Urinary bladder (tissue), 4 donors: Measurements from ENCODE around the gene TTLL8. TPM values are rescaled to one million over a fixed set of nuclear protein-coding genes. Genes with fewer than 3 reads are reported as not detected.

Source experiments
- DNase-seq: peaks from one replicate; pipeline ENCODE4 v3.0.0-alpha.2; 2015; ENCODE audit errors: extremely low spot score
- H3K27ac ChIP-seq: one replicate; pipeline ENCODE4 v1.5.1; 2013; ENCODE audit warnings: low read depth, mild to moderate bottlenecking, moderate library complexity
- H3K36me3 ChIP-seq: one replicate; pipeline ENCODE4 v1.6.1; 2013; ENCODE audit warnings: mild to moderate bottlenecking, moderate library complexity; ENCODE audit not compliant: insufficient read depth
- H3K4me1 ChIP-seq: one replicate; pipeline ENCODE4 v1.6.1; 2013; ENCODE audit warnings: mild to moderate bottlenecking, moderate library complexity; ENCODE audit not compliant: insufficient read depth
- H3K4me3 ChIP-seq: one replicate; pipeline ENCODE4 v1.5.1; 2013; ENCODE audit warnings: low read depth, low read length
- WGBS: extraction: QIAGEN DNeasy Blood & Tissue Kit; methylation state at CpG from one replicate; pipeline ENCODE4 v1.1.7; 2013; 5-methylcytosine and 5-hydroxymethylcytosine counted together
- polyA plus RNA-seq: library from polyadenylated mRNA; stranded (reverse); fragments of 200-250 nt; gene quantifications from one replicate; pipeline ENCODE4 v1.2.3, GENCODE V29; 2013
- total RNA-seq: library from RNA; depleted of rRNA; stranded (reverse); fragments of >200 nt; gene quantifications from one replicate; pipeline ENCODE4 v1.2.3, GENCODE V29; 2014
- donor health status: healthy with polysubstance abuse.
- donor health status: healthy.

TTLL8 gene
- total and polyA plus RNA-seq, 2 donors: not detected

DNA sequence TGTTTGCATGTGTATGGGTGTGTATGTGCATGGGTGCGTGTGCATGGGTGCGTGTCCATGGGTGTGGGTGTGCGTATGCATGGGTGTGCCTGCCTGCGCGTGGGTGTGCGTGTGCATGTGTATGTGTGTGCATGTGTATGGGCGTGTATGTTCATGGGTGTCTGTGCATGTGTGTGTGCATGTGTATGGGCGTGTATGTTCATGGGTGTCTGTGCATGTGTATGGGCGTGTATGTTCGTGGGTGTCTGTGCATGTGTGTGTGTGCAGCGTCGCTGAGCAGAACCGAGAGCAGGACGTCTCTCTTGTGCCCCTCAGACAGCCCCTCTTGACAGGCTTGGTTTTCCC lies 59.4 kb downstream of the TTLL8 start:
- WGBS: 89% methylated on average over 14 of the region's 14 CpGs
- DNase-seq: no peak
- H3K4me1 ChIP-seq: no peaks in the 10 kb centered on the region
- no peak overlapping the region for H3K27ac ChIP-seq
- no peaks in the 10 kb centered on the region for H3K36me3 ChIP-seq
- H3K4me3 ChIP-seq: no peak overlapping the region

DNA sequence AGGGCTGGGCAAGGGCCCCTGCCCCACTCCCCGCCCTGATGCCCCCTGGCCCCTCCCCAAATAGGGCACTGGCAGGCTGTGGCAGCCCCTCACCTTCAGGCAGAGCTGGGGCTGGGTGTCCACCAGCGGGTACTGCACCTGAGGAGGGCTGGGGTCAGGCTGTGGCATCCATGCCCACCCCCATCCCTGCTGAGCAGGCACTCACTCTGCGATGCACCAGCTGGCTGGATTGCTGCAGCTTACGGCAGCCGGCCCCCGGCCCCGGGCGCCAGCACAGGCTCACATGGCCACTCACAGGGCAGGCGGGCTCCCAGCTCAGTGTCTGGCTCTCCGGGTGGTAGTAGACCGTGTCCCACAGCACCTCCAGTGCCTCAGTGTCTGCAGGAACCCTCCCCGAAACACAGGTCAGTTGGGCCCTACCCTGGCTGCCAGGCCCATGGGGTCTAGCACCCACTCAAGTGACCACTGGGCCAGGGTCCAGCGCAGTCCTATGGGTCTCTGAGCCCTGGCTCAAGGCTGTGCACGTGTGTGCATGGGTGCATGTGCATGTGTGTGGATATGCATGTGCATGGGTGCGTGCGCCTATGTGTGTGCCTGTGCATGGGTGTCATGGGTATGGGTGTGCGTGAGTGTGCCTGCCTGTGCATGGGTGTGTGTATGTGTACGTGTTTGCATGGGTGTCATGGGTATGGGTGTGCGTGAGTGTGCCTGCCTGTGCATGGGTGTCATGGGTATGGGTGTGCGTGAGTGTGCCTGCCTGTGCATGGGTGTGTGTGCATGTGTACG lies 60.0 kb downstream of the TTLL8 start:
- no peak for DNase-seq
- Histone ChIP-seq H3K4me1 (no peaks in the 10 kb centered on the region), H3K36me3 (no peaks in the 10 kb centered on the region), H3K27ac (no peak overlapping the region), H3K4me3 (no peak overlapping the region)
- WGBS: 91% methylated on average over 21 of the region's 21 CpGs

DNA sequence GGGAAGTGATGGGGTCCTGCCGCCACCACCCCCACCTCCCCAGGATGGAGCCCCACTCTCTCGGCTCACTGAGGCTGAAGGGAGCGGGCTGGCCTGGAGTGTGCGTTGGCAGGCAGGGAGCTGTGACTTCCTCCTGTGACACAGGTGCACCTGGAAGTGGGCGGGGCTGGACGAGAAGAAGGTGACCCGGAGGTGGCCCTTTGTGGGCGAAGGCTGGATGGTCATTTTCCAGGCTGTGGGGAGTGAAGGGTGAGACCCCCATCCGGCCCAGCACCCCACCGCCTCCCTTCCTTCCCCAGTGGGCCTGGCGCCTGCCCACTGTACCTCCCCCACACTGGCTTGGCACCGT lies 60.9 kb downstream of the TTLL8 start:
- H3K4me1 ChIP-seq: no peaks in the 10 kb centered on the region

DNA sequence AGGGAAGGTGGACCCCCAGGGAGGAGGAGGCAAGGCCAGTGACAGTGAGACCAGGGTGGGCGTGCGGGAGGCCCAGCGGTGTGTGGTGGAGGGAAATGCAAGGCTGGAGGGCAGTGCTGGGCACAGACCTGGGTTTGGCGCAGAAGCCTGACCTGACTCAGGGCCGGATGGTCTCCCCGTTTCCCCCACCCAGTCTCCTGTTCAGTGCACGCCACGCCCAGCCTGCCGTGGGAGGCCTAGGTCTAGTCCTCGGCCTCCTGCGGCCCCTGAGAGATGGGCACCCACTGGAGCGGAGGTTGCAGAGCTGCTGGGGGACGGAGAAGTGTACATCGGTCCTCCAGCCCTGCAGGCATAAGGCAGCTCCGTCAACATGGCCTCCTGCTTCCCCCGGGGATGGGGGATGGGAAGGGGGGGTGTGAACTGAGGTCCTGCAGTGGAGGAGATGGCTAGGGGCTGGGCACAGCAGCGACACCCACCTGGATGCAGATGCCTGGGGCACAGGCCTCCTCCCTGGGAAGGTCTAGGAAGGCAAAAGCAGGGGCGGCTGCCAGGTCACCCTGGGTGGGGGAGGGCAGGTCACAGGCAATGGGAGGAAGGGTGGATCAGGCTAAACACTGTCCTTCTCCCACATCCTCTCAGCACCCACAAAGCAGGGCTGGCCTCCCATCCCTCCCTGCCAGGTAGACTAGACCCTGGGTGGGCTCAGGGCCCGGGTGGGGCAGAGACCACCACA lies 61.4 kb downstream of the TTLL8 start:
- Histone ChIP-seq H3K4me3 (no peak overlapping the region), H3K4me1 (no peaks in the 10 kb centered on the region), H3K27ac (no peak overlapping the region), H3K36me3 (no peaks in the 10 kb centered on the region)
- DNase-seq: no peak
- WGBS: 86% methylated on average over 19 of the region's 19 CpGs

More for the DNA sequence above, 60.9 kb downstream of the TTLL8 start:
- Histone ChIP-seq H3K27ac (no peak overlapping the region), H3K4me3 (no peak overlapping the region), H3K36me3 (no peaks in the 10 kb centered on the region)
- no peak for DNase-seq
- WGBS: 87% methylated on average over 12 of the region's 12 CpGs

DNA sequence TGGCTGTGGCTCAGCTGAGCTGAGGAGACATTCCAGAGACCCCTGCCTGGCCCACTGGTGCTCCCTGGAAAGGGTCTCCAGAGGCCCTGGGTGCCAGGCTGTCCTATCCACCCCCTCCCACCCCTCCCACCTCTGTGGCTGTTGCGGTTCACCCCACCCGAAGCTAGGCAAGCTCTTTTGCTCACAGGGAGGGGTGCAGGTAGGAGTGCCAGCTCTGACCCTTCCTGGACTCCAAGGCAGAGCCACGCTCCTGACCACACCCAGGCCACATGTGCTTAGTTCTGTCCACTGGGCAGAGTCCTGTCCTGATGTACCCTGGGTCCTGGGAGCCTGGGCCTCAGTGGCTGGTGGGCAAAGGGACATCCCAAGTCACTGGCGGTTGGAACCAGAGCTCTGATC lies 62.0 kb downstream of the TTLL8 start:
- no peak for DNase-seq
- Histone ChIP-seq H3K4me1 (no peaks in the 10 kb centered on the region), H3K4me3 (no peak overlapping the region), H3K36me3 (no peaks in the 10 kb centered on the region), H3K27ac (no peak overlapping the region)
- WGBS: 85% methylated on average over 4 of the region's 4 CpGs

DNA sequence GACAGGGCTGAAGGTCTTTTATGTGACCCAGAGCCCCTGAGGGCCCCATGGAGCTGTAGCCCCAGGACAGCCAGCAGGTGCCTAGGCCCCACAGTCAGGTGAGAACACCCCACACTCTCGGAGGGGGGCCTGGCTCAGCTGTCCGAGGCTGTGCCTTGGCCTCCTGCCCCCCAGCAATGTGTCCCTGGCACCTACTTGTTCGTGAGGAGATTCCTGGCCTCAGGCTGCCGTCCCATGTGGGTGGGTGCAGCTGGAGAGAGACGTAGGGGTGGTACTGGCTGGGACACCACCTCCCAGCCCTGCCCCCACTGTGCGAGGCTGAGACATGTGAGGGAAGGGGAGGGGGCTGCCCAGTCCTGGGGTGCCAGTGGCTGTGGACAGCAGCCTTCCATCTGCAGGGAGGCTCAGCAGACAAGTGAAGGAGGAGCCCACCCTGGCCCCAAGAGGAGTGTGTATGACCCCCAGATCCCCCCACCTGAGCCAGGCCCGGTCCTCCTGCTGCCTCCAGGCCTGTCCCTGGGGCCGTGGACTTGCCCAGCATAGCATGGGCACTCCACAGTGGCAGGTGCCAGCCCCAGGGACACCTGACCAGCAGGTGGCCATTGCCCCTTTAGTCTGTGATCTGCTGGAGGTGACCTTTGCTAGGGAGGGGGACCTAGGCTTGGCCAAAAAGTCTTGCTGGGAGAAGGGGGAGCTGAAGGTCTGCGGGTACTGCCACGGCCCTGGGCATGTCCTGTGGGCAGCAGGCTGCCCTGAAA lies 62.6 kb downstream of the TTLL8 start:
- DNase-seq: no peak

DNA sequence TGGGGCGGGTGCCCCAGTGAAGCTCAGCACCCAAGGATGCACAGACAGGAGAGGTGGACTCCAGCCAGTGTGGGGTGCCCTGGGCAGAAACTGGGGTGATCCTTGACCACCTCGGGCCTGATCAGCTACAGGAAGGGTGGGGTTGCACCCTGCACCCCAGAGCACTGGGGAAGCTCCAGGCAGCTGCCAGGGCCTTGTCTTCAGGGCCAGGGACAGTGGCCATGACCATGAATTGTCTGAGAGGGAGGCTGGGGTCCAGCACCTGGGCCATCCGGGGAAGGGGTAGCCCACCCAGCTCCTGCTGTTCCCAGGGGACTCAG lies 63.1 kb downstream of the TTLL8 start:
- 66% methylated on average over 3 of the region's 3 CpGs for WGBS
- no peak for DNase-seq
- H3K4me1 ChIP-seq: no peaks in the 10 kb centered on the region
- no peaks in the 10 kb centered on the region for H3K36me3 ChIP-seq
- no peak overlapping the region for H3K4me3 ChIP-seq
- no peak overlapping the region for H3K27ac ChIP-seq

More for the DNA sequence above, 62.6 kb downstream of the TTLL8 start:
- no peak overlapping the region for H3K27ac ChIP-seq
- H3K4me1 ChIP-seq: no peaks in the 10 kb centered on the region
- WGBS: 81% methylated on average over 10 of the region's 10 CpGs
- no peak overlapping the region for H3K4me3 ChIP-seq
- no peaks in the 10 kb centered on the region for H3K36me3 ChIP-seq

DNA sequence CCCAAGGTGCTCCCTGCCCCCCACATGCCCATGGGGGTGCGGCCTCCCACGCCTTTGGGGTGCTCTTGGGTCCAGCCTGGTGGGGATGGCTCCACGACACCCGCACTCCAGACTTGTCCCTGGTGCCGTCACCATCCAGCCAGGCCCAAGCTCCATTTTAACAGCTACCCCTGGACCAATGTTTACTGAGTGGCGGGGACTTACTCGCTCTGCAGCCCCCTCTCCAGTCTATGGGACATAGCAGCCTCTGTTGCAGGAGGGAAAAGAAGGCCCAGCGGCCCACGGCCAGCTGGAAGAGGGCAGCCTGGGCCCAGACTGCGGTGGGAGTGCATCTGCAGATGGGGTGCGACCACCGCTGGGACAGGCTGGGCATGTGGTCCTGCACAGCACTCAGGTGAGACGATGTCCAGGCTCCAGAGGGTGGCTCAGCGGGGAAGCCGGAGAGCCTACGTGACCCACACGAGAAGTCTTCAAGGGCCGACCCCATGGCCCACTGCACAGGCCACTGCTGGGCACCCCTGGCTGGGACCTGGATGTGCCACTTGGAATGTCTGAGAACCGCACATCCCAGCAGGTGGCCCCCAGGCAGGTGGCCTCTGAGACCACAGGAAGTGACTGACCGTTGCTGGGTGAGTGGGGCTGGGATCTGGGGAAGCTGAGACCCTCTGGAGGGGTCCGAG lies 63.6 kb downstream of the TTLL8 start:
- H3K4me3 ChIP-seq: no peak overlapping the region
- H3K4me1 ChIP-seq: no peaks in the 10 kb centered on the region
- no peak overlapping the region for H3K27ac ChIP-seq
- no peak for DNase-seq
- no peaks in the 10 kb centered on the region for H3K36me3 ChIP-seq
- WGBS: 93% methylated on average over 21 of the region's 21 CpGs

DNA sequence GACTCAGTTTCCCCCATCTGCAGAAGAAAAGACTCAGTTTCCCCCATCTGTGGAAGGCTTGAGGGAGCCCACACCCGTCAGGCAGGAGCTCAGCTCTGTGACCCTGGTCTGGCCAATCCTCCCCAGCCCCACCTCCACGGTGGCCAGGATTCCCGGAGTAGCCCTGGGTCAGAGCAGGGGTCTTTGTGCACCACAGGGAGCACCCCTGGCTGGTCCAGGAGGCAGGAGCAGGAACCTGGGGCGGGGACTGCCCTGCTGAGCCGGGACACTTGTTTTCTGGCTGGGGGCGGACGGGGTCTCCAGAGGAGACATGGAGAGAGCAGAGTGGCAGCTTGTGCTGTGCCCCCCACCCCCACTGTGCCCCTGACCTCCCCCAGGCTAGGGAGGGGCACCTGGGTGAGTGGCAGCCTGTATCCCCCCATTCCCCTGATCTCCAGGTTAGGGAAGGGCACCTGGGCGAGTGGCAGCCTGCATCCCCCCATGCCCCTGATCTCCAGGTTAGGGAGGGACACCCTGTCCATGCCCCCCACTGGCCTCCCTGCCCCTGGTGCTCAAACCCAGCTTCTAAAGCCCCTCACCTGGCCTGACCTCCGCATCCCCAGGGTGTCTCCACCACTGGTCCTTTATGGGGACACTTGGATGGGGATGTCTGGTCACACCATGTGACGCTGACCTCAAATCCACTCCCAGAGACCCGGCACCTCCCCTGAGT lies 64.3 kb downstream of the TTLL8 start:
- Histone ChIP-seq H3K4me3 (no peak overlapping the region), H3K27ac (no peak overlapping the region), H3K4me1 (no peaks in the 10 kb centered on the region), H3K36me3 (no peaks in the 10 kb centered on the region)
- DNase-seq: no peak
- WGBS: 72% methylated on average over 11 of the region's 11 CpGs

DNA sequence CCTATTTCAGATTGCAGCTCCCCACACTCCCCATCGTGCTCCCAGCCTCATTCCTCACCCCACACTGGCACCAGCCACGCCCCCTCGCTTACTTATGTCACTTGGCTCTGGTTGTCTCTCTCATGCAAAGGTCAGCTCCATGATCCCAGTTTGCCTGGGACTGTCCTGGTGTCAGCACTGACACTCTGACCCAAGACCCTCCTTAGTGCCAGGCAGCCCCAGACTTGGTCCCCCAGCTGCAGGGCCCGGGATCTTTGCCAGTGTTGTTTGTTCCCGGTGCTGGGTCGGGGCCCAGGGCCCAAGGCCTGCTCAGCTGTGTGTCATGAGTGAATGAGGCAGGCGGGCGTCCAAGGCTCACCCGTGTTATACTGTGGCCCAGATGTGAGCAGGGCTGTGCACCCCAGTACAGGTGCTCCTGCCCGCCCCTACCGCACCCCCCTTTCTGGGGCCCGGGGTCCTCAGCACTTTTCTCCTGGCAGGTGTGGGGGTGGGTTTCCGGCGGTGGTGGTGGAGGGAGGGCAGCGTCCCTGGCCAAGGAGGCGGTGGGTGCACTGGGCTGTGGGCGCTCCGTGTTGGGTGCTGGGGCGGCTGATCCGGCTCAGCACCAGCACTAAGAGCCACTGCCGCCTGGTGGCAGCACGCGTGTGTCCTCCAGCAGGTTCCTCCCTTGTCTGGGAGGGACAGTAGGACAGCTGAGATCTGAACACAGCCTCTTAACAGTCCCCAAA lies 65.0 kb downstream of the TTLL8 start:
- no peaks in the 10 kb centered on the region for H3K36me3 ChIP-seq
- H3K4me1 ChIP-seq: no peaks in the 10 kb centered on the region
- H3K27ac ChIP-seq: no peak overlapping the region
- no peak overlapping the region for H3K4me3 ChIP-seq
- 34% methylated on average over 23 of the region's 23 CpGs for WGBS
- no peak for DNase-seq

DNA sequence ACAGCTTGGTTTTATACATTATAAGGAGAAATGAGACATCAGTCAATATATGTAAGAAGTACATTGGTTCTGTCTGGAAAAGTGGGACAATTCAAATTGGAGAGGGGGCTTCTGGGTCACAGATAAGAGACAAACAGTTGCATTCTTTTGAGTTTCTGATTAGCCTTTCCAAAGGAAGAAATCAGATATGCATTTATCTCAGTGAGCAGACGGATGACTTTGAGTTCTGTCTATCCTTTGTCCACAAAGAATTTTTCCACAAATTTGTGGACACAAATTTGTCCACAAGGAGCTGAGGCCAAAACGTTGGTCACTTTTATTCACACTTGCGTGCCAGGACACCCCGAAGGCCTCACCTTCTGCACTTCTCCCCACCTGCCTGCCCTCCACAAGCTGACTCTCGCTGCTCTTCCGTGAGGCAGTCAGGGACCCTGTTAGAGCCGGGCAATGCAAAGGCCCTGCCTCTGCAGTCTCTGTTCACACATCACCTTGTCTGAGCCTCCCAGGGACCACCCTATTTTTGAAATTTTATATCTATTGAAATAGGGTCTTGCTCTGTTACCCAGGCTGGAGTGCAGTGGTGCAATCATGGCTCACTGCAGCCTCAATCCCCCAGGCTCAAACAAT lies 66.1 kb downstream of the TTLL8 start:
- DNase-seq: no peak
- Histone ChIP-seq H3K4me1 (no peaks in the 10 kb centered on the region), H3K36me3 (no peaks in the 10 kb centered on the region), H3K27ac (no peak overlapping the region), H3K4me3 (no peak overlapping the region)
- WGBS: 88% methylated on average over 7 of the region's 7 CpGs

DNA sequence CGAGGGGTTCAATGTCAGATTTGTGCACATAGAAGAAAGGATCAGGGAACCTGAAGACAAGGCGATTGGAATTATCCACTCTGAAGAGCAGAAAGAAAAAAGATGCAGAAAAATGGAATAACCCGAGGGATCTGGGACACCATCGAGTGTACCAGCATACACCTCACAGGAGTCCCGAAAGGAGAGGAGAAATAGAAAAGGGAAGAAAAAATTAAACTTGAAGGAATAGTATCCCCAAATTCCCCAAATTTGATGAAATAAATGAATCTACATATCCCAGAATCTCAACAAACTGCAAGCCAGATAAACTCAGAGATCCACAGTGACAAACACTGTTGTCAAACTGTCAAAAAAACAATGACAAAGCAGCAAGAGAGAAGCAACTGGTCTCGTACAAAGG lies 66.9 kb downstream of the TTLL8 start:
- no peak for DNase-seq
- H3K4me1 ChIP-seq: no peaks in the 10 kb centered on the region
- 89% methylated on average over 6 of the region's 6 CpGs for WGBS
- no peak overlapping the region for H3K27ac ChIP-seq
- no peak overlapping the region for H3K4me3 ChIP-seq
- H3K36me3 ChIP-seq: no peaks in the 10 kb centered on the region
